SKM-1 (cell line): Measurements from ENCODE around the gene ST6GALNAC3.
"Not testable (repeated sequence)": the region's sequence is repeated elsewhere in the genome, so short reads cannot be mapped to it uniquely, and the experiment has no call there.

Experiments
- DNase-seq: peaks from one replicate; lab custom pipeline; 2025; ENCODE audit not compliant: unreplicated experiment; lab: John Stamatoyannopoulos, UW

Gene ST6GALNAC3

GRCh38 chr1:76613886-76614285, 539.3 kb downstream of the ST6GALNAC3 start:
- no peak for DNase-seq

- DNase-seq, result no peak
These were observed 540.9 kb downstream of the ST6GALNAC3 start for GRCh38 chr1:76615253-76616035.

- no peak for DNase-seq
These were observed 545.8 kb downstream of the ST6GALNAC3 start for GRCh38 chr1:76620371-76620770.

GRCh38 chr1:76622774-76623528, 548.4 kb downstream of the ST6GALNAC3 start:
- no peak for DNase-seq

GRCh38 chr1:76625886-76626678, 551.5 kb downstream of the ST6GALNAC3 start:
- no peak for DNase-seq

GRCh38 chr1:76627498-76627897, 553.0 kb downstream of the ST6GALNAC3 start:
- DNase-seq, result no peak

GRCh38 chr1:76627901-76628300, 553.4 kb downstream of the ST6GALNAC3 start:
- DNase-seq, result no peak

- no peak for DNase-seq
These were observed 557.6 kb downstream of the ST6GALNAC3 start for GRCh38 chr1:76632136-76632535.

GRCh38 chr1:76635784-76636183, 561.2 kb downstream of the ST6GALNAC3 start:
- DNase-seq, result no peak

- no peak for DNase-seq
These were observed 564.6 kb downstream of the ST6GALNAC3 start for GRCh38 chr1:76639181-76639580.

- DNase-seq, result no peak
These were observed 565.5 kb downstream of the ST6GALNAC3 start for GRCh38 chr1:76640092-76640491.

GRCh38 chr1:76640723-76641122, 566.2 kb downstream of the ST6GALNAC3 start:
- no peak for DNase-seq

- DNase-seq, result no peak
These were observed 569.6 kb downstream of the ST6GALNAC3 start for GRCh38 chr1:76644139-76644538.

- not testable (repeated sequence) for DNase-seq
These were observed 578.3 kb downstream of the ST6GALNAC3 start for GRCh38 chr1:76652860-76653259.

- DNase-seq, result no peak
These were observed 583.1 kb downstream of the ST6GALNAC3 start for GRCh38 chr1:76657623-76658022.

GRCh38 chr1:76659171-76659940, 584.8 kb downstream of the ST6GALNAC3 start:
- no peak for DNase-seq

- DNase-seq, result no peak
These were observed 587.0 kb downstream of the ST6GALNAC3 start for GRCh38 chr1:76661531-76661930.

- no peak for DNase-seq
These were observed 592.0 kb downstream of the ST6GALNAC3 start for GRCh38 chr1:76666499-76666898.

- no peak for DNase-seq
These were observed 593.5 kb downstream of the ST6GALNAC3 start for GRCh38 chr1:76668046-76668445.

GRCh38 chr1:76669131-76669530, 594.6 kb downstream of the ST6GALNAC3 start:
- DNase-seq, result no peak
